Activated CD4-positive, alpha-beta T cell treated with anti-CD3 and anti-CD28 coated beads for 36 hours (primary cell): ENCODE data around the gene LARP7. TPM values are rescaled to one million over a fixed set of nuclear protein-coding genes. Genes with fewer than 3 reads are reported as not detected.
"Not testable (repeated sequence)": the region's sequence is repeated elsewhere in the genome, so short reads cannot be mapped to it uniquely, and the experiment has no call there.

ENCODE experiments used
- ATAC-seq: fragments of 200-7000 bp; cut with Tn5 transposase; one replicate; pipeline ENCODE4 v1.10.0; 2021; ENCODE audit warnings: mild to moderate bottlenecking, moderate library complexity
- CTCF ChIA-PET: fragments of 350-600 bp; sonication (Branson Sonifier 250); formaldehyde crosslinking; loops from one replicate; lab custom pipeline; 2021; ENCODE audit warnings: antibody characterized with exemption; lab: Charles Lee
- POLR2A ChIA-PET: fragments of 350-600 bp; sonication (Branson Sonifier 250); formaldehyde crosslinking; loops from one replicate; lab custom pipeline; 2021; ENCODE audit warnings: antibody characterized with exemption, inconsistent platforms; lab: Charles Lee
- DNase-seq: peaks from one replicate; pipeline ENCODE4 v3.0.0-alpha.2; 2020
- H3K27ac Mint-ChIP-seq: one replicate; pipeline ENCODE4 v1.8.0; 2021; ENCODE audit warnings: mixed read lengths
- H3K27me3 Mint-ChIP-seq: one replicate; pipeline ENCODE4 v1.8.0; 2021; ENCODE audit warnings: mixed read lengths
- H3K36me3 Mint-ChIP-seq: one replicate; pipeline ENCODE4 v1.8.0; 2021; ENCODE audit warnings: low read depth, mixed read lengths
- H3K4me1 Mint-ChIP-seq: one replicate; pipeline ENCODE4 v1.8.0; 2021; ENCODE audit warnings: mixed read lengths
- H3K4me3 Mint-ChIP-seq: one replicate; pipeline ENCODE4 v1.8.0; 2021; ENCODE audit warnings: mild to moderate bottlenecking, moderate library complexity, mixed read lengths
- H3K9me3 Mint-ChIP-seq: one replicate; pipeline ENCODE4 v1.8.0; 2021; ENCODE audit warnings: low read depth, mixed read lengths
- intact Hi-C, 2 experiments: fragments of 100-400 bp; cut with DNase I in 1 of 2; cut with micrococcal nuclease in 1 of 2; formaldehyde crosslinking; loops; one replicate each; pipeline versions ENCODE4 v1.14.2 to v1.15.1; 2022 to 2024; cut with DNase I, micrococcal nuclease
- total RNA-seq, 2 experiments: library from RNA; stranded (reverse); gene quantifications; one replicate each; pipeline ENCODE4 v1.2.3, GENCODE V29; 2021

The LARP7 gene
- total RNA-seq, 2 experiments from 2014 or later = 46.5 to 47.1 TPM

DNA sequence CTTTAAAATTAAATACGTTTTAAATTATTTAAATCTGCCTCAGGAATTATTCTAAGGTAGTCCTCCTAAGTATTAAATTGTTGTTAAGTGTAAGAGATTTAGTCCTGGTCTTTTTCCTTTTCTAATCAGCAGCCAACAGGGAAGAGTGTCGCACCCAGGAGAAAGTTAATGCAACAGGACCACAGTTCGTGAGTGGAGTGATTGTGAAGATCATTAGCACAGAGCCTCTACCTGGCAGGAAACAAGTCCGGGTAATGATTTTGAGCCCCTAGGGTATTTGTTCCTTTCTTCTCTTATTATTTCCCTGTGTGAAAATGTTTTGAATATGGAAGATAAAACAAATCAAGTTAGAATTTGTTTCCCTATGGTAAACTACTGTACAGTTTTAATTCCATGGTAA, 13.4 kb downstream of the LARP7 start:
- Mint-ChIP-seq H3K4me3 (no peak overlapping the region), H3K27ac (no peak overlapping the region), H3K36me3 (peaks cover 22% of the 10 kb centered on the region), H3K27me3 (no peaks in the 10 kb centered on the region), H3K4me1 (no peaks in the 10 kb centered on the region), H3K9me3 (no peaks in the 10 kb centered on the region)
- intact Hi-C loops = no loop called here
- no peak for ATAC-seq
- POLR2A ChIA-PET = no interaction called here
- CTCF ChIA-PET = no interaction called here
- no peak for DNase-seq

DNA sequence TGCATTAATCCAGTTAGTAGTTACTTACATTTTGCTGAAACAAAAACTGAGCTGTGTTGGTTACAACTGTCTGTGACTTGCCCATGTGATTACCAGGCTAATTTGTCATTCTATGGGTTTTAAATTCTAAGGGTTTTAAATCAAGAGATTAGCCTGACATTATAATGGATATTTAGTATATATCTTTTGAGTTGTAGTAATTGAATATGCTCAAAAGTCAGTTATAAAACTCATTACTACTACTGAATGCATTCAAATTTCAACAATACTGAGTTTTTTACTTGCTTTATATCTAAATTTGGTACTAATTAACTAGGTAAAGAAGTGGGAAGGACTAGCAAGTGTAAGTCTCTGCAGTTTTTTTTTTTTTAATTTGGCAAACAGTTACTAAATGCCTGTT, 14.7 kb downstream of the LARP7 start:
- no peaks in the 10 kb centered on the region for H3K9me3 Mint-ChIP-seq
- H3K27ac Mint-ChIP-seq = no peak overlapping the region
- no peaks in the 10 kb centered on the region for H3K27me3 Mint-ChIP-seq
- intact Hi-C loops = no loop called here
- POLR2A ChIA-PET = no interaction called here
- CTCF ChIA-PET = interaction anchor here (0.6 to 1.0 kb wide), 4 partner anchors 22 to 114 kb away, joined by 3 to 6 read pairs (median 4); no protein-coding TSS in a partner anchor
- DNase-seq = no peak
- peaks cover 22% of the 10 kb centered on the region for H3K36me3 Mint-ChIP-seq
- H3K4me1 Mint-ChIP-seq = no peaks in the 10 kb centered on the region
- no peak overlapping the region for H3K4me3 Mint-ChIP-seq
- no peak for ATAC-seq

DNA sequence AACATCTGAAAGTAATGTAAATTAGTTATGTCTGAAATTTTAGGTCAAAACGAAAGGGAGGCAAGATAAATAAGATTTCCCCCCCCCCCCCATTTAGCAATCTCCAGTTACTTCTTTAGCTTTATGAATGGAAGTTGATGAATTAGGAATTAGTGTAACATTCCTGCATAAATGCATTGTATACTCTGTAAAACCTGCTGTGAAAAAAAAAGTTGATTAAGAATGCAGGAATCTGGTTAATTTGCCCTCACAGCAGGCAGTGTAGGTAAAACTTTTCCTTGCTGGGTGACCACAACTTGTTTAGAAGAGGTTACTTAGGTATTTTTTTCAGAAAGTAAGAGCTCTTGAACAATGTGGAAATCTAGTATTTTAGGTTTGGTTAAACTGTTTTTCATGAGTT, 15.3 kb downstream of the LARP7 start:
- no peak overlapping the region for H3K4me3 Mint-ChIP-seq
- ATAC-seq (no peak), DNase-seq (no peak)
- no peaks in the 10 kb centered on the region for H3K9me3 Mint-ChIP-seq
- no peaks in the 10 kb centered on the region for H3K27me3 Mint-ChIP-seq
- no peak overlapping the region for H3K27ac Mint-ChIP-seq
- peaks cover 22% of the 10 kb centered on the region for H3K36me3 Mint-ChIP-seq
- POLR2A ChIA-PET = no interaction called here
- CTCF ChIA-PET = interaction anchor here (0.7 to 1.0 kb wide), 3 partner anchors 110 to 510 kb away, joined by 3 to 6 read pairs (median 5); no protein-coding TSS in a partner anchor
- intact Hi-C loops = no loop called here
- H3K4me1 Mint-ChIP-seq = no peaks in the 10 kb centered on the region

DNA sequence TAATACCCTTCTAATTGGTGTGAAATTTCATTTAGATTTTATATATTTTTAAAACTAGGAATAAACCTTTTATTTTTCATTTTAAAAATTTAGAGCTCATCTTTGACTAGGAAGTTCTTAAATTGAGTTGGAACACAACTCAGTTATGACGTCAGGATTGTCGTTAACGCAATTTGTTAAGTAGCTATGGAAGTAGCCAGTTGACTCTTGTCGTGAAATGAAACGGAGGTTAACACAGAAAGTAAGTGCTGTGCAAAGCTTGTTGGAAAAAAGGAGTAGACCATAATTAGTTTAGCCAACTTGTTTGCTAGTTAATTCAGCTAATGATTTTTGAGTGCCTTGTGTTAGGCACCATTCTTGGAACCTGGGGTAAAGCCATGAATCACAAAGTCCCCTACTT, 18.3 kb downstream of the LARP7 start:
- no peak for DNase-seq
- intact Hi-C loops = no loop called here
- ChIA-PET POLR2A (interaction anchor here (0.6 kb wide), 1 partner anchor 9 kb away, joined by 3 read pairs; no protein-coding TSS in a partner anchor), CTCF (interaction anchor here (0.6 to 1.9 kb wide), 3 partner anchors 9 to 110 kb away, joined by 3 to 10 read pairs (median 3); no protein-coding TSS in a partner anchor)
- peaks cover 26% of the 10 kb centered on the region for H3K36me3 Mint-ChIP-seq
- H3K27ac Mint-ChIP-seq = no peak overlapping the region
- no peaks in the 10 kb centered on the region for H3K27me3 Mint-ChIP-seq
- H3K4me3 Mint-ChIP-seq = no peak overlapping the region
- H3K9me3 Mint-ChIP-seq = no peaks in the 10 kb centered on the region
- H3K4me1 Mint-ChIP-seq = no peaks in the 10 kb centered on the region
- no peak for ATAC-seq

DNA sequence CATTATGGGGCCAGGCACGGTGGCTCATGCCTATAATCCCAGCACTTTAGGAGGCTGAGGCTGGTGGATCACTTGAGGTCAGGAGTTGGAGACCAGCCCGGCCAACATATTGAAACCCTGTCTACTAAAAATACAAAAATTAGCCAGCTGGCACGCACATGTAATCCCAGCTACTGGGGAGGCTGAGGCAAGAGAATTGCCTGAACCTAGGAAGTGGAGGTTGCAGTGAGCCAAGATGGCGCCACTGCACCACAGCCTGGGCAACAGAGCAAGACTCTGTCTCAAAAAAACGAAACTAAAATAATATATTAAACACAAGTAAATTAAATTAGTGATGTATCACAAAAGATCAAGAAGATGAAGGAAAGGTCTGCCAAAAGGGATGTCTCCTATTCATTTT, 19.2 kb downstream of the LARP7 start:
- H3K27ac Mint-ChIP-seq, H3K27me3 Mint-ChIP-seq, POLR2A ChIA-PET, intact Hi-C loops, ATAC-seq, H3K4me1 Mint-ChIP-seq, DNase-seq, H3K4me3 Mint-ChIP-seq, H3K9me3 Mint-ChIP-seq: not testable (repeated sequence)
- CTCF ChIA-PET = interaction anchor here (1.9 kb wide), 1 partner anchor 109 kb away, joined by 10 read pairs; no protein-coding TSS in a partner anchor
- H3K36me3 Mint-ChIP-seq = peaks cover 24% of the 10 kb centered on the region

DNA sequence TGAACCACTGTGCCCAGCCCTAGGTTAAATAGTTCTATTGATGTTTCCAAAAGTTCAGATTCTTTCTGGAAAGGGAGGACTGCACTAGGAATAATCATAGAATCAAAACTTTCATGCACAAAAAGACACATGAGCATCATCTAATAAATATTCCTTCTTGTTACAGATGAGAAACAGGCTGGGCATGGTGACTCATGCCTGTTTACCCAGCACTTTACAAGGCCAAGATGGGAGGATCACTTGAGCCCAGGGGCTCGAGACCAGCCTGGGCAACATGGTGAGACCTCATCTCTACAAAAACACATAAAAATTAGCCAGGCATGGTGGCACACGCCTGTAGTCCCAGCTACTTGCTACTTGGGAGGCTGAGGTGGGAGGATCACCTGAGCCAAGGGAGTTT, 27.7 kb downstream of the LARP7 start:
- CTCF ChIA-PET = interaction anchor here (1.9 kb wide), 1 partner anchor 11 kb away, joined by 4 read pairs; no protein-coding TSS in a partner anchor
- Mint-ChIP-seq H3K27me3 (no peaks in the 10 kb centered on the region), H3K9me3 (no peaks in the 10 kb centered on the region), H3K4me3 (no peak overlapping the region), H3K27ac (no peak overlapping the region), H3K4me1 (no peaks in the 10 kb centered on the region), H3K36me3 (no peaks in the 10 kb centered on the region)
- DNase-seq (no peak), ATAC-seq (no peak)
- POLR2A ChIA-PET = no interaction called here
- intact Hi-C loops = no loop called here

DNA sequence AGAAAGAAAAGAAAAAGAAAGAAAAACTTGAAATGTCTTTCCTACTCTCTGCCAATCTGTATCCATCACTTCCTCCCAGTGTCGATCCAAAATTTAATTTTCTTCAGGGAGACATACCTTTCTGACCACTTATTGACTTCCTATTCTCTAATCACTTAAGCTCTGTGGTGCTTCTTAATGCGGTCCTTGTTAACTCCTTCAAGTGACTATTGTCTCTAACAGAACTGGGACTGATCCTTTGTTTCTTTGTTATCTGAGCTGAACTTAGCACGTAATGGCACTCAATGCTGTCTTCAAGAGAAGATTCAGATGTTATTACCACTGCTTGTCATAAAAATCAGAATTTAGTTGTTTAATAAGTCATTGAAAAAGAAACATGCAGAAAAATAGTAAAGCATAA, 31.2 kb downstream of the LARP7 start:
- intact Hi-C loops = no loop called here
- no peak overlapping the region for H3K4me3 Mint-ChIP-seq
- POLR2A ChIA-PET = no interaction called here
- H3K4me1 Mint-ChIP-seq = no peaks in the 10 kb centered on the region
- no peaks in the 10 kb centered on the region for H3K27me3 Mint-ChIP-seq
- no peak for ATAC-seq
- DNase-seq = no peak
- CTCF ChIA-PET = interaction anchor here (0.5 kb wide), 1 partner anchor 98 kb away, joined by 3 read pairs; no protein-coding TSS in a partner anchor
- no peak overlapping the region for H3K27ac Mint-ChIP-seq
- no peaks in the 10 kb centered on the region for H3K9me3 Mint-ChIP-seq
- H3K36me3 Mint-ChIP-seq = no peaks in the 10 kb centered on the region

DNA sequence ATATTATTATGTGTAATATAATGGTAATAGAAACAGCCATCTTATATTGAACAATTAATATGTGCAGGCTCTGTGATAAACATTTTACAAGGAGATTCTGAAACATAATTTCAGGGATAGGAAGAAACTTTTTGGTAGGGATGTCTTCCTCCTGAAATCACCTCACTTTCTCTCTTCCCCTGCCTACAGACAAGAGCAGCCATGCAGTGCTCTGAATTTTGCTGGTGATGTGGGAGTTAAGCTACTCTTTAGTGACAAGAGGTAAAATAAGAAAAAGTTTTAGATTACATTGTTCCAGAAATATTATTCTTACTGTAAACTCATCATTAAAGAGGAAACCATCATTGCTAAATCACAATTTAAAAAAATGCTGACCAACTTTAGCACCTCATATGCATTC, 36.1 kb downstream of the LARP7 start:
- no peaks in the 10 kb centered on the region for H3K4me1 Mint-ChIP-seq
- no peaks in the 10 kb centered on the region for H3K36me3 Mint-ChIP-seq
- no peak overlapping the region for H3K4me3 Mint-ChIP-seq
- H3K27me3 Mint-ChIP-seq = no peaks in the 10 kb centered on the region
- ChIA-PET CTCF (interaction anchor here (1.6 kb wide), 1 partner anchor 92 kb away, joined by 3 read pairs; no protein-coding TSS in a partner anchor), POLR2A (interaction anchor here (0.7 kb wide), 1 partner anchor 782 kb away, joined by 5 read pairs; no protein-coding TSS in a partner anchor)
- DNase-seq (no peak), ATAC-seq (no peak)
- no peaks in the 10 kb centered on the region for H3K9me3 Mint-ChIP-seq
- intact Hi-C loops = no loop called here
- H3K27ac Mint-ChIP-seq = no peak overlapping the region

DNA sequence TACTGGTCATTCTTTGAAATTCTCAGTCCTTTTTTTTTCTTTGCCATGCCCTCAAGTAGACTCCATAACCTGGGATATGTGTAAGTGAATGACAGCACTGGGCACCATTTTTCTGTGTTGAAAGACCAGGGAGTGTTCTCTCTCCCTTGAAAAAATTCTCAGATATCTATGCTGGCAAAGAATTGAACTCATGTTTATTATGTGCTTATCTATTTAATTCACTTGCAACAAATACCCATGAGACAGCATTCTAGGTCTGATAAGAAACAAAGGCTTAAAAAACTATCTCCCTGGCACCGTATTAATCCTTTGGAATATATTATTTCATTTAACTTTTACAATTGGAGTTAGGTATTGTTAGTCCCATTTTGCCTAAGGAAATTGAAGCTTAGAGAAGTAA, 36.7 kb downstream of the LARP7 start:
- CTCF ChIA-PET = no interaction called here

DNA sequence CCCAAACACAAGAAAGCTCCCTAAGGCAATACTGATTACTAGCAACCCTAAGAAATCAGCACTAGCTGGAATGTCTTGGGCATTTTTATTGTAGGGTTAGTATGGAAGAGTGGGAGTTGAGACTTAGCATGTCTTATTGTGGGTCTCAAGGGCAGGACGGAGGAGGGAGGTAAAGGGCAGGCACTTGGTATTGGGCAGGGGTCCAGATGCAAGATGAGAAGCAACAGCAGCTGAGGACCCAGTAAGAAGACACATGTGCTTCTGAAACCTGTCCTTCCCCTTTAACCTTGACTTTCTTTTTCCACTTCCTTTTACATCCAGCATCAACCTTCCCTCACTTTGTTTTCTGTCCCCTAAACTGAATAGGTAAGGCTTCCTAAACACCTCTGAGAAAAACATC, 37.4 kb downstream of the LARP7 start:
- DNase-seq (no peak), ATAC-seq (no peak)
- ChIA-PET CTCF (interaction anchor here (0.8 kb wide), 1 partner anchor 239 kb away, joined by 5 read pairs; no protein-coding TSS in a partner anchor), POLR2A (no interaction called here)
- no peak overlapping the region for H3K27ac Mint-ChIP-seq
- intact Hi-C loops = no loop called here
- H3K4me3 Mint-ChIP-seq = no peak overlapping the region
- H3K36me3 Mint-ChIP-seq = no peaks in the 10 kb centered on the region
- H3K4me1 Mint-ChIP-seq = no peaks in the 10 kb centered on the region
- no peaks in the 10 kb centered on the region for H3K27me3 Mint-ChIP-seq
- no peaks in the 10 kb centered on the region for H3K9me3 Mint-ChIP-seq

More for the DNA sequence above, 36.7 kb downstream of the LARP7 start:
- H3K4me1 Mint-ChIP-seq = no peaks in the 10 kb centered on the region
- no peak overlapping the region for H3K4me3 Mint-ChIP-seq
- no peaks in the 10 kb centered on the region for H3K9me3 Mint-ChIP-seq
- POLR2A ChIA-PET = interaction anchor here (0.7 kb wide), 1 partner anchor 781 kb away, joined by 5 read pairs; no protein-coding TSS in a partner anchor
- H3K36me3 Mint-ChIP-seq = no peaks in the 10 kb centered on the region
- ATAC-seq = no peak
- DNase-seq = no peak
- no peak overlapping the region for H3K27ac Mint-ChIP-seq
- H3K27me3 Mint-ChIP-seq = no peaks in the 10 kb centered on the region
- intact Hi-C loops = no loop called here

DNA sequence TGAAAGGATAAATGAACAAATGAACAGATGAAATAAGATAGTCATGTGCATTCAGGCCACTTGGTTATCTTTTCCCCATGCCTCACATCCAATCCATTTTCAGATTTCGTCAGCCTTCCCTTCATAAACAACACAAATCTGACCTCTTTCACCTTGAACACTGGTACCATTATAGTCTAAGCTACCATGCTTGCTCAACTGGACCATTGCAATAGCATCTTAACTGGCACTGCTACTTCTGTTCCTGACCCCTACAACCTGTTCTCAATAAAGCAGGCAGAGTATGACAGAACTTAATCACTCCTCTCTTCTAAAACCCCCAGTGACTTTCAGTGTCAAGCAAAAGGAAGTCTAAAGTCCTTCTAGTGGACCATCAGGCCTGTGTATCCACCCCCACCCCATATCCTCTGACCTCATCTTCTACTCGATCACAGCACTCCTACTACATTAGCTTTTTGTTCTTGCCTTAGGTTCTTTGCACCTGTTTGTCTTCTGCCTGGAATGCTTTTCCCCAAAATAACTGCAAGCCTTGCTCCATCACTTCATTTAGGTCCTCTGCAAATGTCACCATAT, 40.7 kb downstream of the LARP7 start:
- CTCF ChIA-PET = no interaction called here
- no peak for ATAC-seq
- intact Hi-C loops = no loop called here

DNA sequence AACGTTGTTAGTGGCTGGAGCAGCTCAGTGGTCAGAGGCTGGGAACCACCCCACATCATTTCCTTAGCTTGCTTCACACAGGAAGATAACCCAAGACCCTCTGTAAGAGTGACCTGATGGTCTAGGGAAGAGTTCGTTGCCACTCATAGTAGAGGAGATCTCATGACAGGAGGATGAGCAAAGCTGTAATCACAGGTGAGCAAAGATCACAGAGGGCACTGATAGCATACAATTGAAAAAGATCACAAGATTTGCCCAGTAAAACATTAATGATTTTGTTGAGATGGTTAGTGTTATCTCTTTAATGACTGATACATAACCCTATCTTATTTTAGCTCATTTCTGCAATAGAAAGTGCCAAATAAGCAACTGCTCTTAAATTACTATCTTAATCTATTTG, 44.1 kb downstream of the LARP7 start:
- no peak for ATAC-seq
- intact Hi-C loops = no loop called here
- POLR2A ChIA-PET = no interaction called here
- Mint-ChIP-seq H3K36me3 (no peaks in the 10 kb centered on the region), H3K27ac (no peak overlapping the region), H3K27me3 (peaks cover 4% of the 10 kb centered on the region), H3K4me1 (no peaks in the 10 kb centered on the region), H3K9me3 (no peaks in the 10 kb centered on the region), H3K4me3 (no peak overlapping the region)
- CTCF ChIA-PET = interaction anchor here (0.6 kb wide), 1 partner anchor 62 kb away, joined by 3 read pairs; no protein-coding TSS in a partner anchor
- no peak for DNase-seq

More for the DNA sequence above, 40.7 kb downstream of the LARP7 start:
- POLR2A ChIA-PET = no interaction called here
- Mint-ChIP-seq H3K36me3 (no peaks in the 10 kb centered on the region), H3K4me1 (no peaks in the 10 kb centered on the region), H3K9me3 (no peaks in the 10 kb centered on the region), H3K27ac (no peak overlapping the region), H3K27me3 (no peaks in the 10 kb centered on the region), H3K4me3 (no peak overlapping the region)
- no peak for DNase-seq
